NCI-H1694 (cell line): ENCODE measurements around the gene COL12A1.
A peak's percentile ranks its signal among the peaks of the same experiment; 100 is the strongest.

Source experiments
- DNase-seq: peaks from one replicate; lab custom pipeline; 2025; lab: John Stamatoyannopoulos, UW

The COL12A1 gene

DNA sequence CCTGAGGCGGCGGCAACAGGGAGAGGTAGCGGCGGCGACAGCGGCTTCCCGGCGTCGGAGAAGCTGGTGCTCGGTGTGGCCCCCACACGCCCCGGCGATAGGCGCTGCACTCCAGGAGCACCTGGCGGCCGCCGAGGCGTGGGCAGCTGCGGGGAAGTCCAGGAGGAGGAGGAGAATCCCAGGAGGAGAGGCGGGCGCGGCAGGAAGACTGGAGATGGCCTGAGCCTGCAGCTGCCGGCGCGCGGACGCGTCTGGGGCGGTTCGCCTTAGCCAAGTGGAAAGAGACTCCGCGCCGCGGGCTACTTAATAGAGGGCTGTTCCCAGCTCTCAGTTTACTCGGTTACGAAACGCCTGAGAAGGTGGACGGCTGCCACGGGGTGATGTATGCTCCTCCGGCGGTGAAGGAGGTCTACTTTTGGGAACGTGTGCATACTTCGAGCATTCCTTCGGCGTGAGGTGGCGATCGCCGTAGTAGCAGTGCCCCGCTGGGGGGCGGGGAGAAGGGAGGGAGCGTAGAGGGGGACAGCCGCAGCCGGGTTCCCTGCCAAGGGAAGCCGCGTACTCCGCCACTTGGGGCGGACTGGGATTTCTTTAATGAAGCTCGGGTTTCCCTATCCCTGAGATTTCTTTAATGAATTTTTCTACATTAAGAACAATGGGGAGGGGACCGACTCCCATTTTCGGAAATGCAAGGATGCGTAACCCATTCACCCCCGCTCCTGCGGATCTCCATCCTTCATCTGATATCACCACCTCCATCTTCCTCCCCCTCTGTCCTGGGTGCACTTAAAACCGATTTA lies at the start of gene COL12A1:
Gene COL12A1, minus strand, starts transcription at position 278 of the 800 bp plus-strand sequence. CDS start 3,261 bp downstream, outside the sequence.
- DNase-seq = no peak

DNA sequence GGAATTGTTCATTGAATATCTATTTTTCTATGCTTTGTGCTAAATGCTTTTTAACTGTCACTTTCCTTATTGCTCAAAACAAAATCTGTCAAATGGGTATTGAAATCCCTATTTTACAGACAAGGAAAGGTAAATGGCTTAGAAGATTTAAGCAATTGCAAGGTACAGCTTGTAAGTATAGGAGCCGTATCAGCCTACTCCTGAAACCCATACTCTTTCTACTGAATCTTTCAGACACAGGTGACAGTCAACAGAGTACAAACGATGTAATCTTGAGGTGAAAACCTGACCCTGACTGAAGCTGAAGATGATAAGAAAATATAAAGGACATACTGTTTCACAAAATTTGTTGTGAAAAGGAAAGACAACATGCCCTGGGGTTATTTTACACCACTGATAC lies 44.7 kb upstream of the COL12A1 start:
- DNase-seq = no peak

DNA sequence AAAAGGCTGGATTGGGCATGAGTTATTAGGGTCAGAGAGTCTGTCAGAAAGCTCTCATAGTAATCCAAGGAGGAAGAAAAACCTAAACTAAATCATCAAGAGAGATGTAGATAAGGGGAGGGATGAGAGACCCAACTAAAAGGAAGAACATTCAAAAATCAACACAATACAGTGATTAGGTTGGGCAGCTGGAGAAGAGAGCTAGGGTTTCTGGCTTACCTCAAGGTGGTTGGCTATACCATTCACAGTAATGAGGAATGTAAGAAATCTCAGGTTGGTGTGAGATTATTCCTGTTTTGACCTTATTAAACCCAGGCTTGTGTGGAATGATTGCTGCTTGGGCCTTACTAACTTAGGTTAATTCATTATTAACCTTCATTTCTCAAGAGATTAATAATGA lies 44.0 kb upstream of the COL12A1 start:
- no peak for DNase-seq

DNA sequence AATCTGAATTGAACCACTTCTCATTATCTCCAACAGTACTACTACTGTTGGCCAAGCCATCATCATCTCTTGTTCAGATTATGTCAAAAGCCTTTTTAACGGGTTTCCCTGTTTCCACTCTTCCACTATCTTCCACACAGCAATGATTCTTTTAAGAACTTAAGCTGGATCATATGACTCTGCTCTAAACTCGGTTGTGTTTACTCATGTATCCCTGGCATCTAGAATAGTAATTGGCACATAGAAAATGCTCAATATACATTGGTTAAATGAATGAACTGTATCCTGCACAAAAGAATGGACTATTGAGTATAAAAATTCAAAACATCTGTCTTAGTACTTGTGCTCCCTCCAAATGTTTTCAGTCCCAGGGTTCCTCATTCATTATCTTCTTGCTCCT lies 40.5 kb upstream of the COL12A1 start:
- no peak for DNase-seq

DNA sequence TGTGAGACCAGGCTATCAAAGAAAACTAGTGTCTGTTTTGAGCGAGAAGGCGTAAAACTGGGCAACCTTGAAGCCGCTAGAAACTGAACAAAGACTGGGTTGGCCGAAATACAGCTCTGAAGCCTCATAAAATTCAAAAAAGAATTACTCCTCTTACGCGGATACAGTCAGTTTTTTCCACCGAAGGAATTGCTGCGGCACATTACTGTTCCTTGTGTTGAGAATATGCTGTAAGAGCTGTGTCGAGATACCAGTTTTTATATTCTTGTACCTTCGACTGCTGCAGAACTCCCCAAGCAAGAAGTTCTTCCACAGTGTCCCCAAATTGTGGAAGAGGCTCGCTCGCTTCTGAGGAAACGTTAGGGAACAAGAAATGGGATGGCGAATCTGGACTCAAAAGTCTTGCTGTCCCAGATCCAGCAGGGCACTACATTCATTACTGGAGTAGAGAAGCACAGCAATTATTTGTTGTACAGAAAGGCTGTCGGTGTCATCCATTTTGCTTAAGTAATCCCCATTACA lies 38.3 kb upstream of the COL12A1 start:
- no peak for DNase-seq

DNA sequence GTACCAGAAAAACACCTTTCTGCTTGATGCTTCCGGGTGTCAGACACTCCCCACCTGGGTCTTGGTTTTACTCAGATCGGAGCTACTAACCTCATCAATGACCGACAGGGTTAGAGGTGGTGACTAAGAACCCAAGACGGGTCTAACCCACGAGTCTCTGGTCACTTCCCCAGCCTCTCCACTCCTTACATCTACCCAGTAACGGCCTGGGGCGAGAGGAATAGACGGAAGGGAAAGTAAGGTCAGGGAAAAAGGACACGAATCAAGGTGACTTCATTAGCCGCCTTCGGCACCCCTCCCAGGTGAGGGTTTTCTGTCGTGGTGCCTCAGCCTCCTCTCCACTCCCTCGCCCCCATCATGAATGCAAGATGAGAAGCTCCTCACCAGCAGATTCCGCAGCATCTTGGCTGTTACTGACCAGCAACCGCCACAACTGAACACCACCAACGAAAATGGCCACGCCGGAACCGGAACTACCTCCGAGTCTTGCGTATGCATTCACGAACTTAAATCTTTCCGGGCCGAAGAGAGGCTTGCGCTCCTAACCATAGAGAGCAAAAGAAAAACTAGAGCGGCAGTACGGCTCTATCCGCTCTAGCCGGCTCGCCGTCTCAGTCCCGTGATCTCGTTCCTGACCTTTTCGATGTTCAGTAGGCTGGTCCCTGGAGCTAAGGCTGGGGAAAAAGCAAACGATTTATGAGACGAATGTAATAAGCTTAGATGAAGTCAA lies 37.6 kb upstream of the COL12A1 start, which contains the start of gene COX7A2:
Gene COX7A2, minus strand, starts transcription at position 469 of the 730 bp plus-strand sequence. Its CDS starts 67 bp downstream, at position 402.
- peak; percentile 90 for DNase-seq

DNA sequence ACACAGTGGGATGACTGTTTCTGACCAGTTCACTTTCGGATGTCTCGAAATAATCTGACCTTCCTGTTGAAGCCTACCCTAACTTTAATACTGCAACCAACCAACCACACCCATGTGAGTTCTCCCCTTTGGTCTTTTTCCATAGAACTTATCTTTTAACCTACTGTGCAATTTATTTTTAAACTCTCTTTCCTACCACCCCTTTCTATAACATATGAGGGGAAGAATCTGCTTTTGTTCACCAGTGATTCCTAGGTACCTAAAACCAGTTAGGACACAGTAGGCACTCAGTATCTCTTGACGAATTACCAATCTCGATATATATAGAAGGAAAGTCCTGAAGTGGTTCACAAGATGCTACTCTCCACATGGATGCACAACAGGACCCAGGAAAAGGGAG lies 30.8 kb upstream of the COL12A1 start:
- no peak for DNase-seq

DNA sequence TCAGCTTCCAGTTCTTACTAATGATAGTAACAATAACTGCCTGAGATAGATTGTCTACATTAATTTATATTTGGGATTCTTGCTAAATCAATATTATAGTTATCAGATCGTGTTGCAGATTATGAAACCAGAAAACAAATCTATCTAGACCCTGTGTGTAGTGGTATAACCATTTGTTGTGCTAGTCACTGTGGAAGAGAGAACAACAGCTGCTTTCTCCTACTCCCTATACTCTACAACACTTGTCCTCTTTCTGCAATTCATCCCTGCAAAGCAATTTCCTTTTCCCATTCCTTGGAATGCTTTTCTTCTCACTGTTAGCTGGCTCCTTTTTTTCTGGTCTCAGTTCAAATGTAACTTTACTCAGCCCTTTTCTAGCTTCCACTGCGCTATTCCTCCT lies 29.4 kb upstream of the COL12A1 start:
- no peak for DNase-seq

DNA sequence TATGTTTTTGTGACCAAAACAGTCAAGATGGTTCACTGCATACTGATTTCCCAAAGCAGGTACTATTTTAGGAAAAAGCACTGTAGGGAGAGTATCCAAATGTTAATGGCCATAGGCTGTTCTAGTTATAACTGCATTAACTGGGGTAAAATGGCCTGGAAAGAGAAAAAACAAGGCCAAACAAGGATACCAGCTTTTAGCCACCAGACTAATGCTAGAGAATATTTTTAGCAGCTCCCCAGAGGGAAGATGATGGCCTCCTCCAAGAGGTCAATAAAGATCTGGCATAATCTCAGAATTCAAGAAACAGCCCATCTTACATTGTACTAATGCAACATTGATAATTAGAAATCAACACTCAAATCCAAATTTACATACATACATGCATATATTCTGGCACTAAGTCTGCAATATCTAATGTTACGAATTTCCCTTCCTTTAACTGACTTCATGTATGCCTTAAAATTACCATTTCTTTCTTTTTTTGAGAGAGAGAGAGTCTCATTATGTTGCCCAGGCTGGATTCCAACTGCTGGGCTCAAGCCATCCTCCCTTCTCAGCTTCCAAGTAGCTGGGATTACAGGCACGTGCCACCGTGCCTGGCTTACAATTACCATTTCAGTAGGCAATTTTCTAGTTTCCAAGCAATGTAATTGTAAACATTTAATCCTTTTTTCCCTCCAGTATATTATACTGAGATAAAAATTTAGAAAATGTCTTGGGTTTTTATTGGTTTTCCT lies 28.4 kb upstream of the COL12A1 start:
- DNase-seq = no peak

DNA sequence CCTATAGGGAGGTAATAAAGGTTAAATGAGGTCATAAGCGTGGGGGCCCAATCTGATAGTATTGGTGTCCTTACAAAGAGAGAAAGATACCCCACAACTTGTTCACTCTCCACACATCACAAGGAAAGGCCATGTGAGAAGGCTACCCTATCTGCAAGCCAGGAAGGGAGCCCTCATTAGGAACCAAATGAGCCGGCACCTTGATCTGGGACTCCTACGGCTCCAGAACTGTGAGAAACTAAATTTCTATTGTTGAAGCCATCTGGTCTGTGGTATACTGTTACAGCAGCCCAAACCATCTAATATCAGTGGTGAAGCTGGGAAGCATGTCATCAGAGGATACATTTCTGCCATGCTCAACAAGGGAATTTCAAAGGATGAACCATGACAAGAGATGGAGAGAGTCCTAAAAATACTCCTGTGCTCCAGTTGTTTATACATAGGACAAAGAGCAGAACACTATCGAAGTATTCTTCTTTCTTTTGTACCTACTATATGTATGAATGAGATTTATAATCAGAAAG lies 27.3 kb upstream of the COL12A1 start:
- no peak for DNase-seq

DNA sequence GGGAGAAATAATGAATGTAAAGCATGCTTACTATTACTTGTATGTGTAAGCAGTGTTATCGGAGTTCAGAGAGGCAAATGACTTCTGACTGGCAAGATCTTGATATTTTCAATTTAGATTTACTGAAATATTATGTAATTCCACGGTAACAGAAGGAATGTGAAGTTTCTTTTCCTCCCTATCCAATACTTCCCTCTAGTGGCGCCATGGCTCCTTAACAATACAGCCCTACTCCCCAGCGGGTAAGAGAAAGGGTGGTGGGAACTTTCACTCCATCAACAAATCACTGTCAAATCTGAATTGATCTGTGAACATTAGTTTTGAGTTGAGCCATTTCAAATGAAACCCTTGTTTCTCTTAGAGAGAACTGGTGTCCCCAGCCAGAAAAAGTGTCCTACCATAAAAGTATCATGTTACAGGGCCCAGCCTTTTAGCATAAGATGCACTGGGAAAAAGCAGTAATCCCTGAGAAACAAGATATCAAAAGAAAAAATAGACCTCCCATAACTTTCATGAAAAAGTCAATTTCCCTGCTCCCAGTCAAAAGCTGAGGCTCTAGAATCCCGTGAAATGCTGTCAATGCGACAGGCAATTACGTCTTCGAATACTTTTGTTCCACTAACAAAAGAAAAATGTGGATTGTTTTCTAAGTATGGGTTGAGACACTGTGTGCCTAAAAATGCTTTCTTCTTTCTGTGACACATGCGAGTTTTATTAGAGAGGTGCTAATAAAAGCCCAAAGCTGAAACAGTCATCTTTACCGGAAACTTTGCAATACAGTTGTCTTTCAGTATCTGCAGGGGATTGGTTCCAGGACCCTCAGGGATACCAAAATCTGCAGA lies 24.9 kb upstream of the COL12A1 start:
- DNase-seq = no peak

DNA sequence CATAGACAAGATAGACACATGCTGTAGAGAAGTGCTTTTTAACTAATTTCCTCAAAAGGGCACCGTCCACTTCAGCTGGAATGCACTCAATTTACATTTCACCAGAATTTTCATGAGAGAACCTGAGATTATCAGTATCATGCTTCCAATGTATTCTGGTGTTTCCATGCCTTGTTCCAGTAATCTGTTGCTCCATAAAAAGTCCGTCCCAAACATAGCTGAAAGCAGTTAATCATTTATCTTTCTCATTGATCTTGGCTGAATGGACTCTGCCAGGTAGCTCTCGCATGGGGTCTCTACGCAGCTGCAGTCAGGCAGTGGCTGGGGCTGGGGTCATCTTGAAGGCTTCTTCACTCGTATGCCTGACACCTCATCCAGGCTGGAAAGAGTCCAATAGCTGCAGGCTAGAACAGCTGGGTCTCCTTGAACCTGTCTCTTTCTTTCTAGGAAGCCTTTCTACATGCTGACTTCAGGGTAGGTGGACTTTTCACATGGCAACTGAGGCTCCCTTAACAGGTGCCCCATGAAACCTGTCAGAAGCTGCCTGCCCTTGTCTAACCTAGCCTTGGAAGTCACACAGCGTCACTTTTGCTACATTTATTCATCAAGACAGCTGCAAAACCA lies 18.6 kb upstream of the COL12A1 start:
- no peak for DNase-seq

DNA sequence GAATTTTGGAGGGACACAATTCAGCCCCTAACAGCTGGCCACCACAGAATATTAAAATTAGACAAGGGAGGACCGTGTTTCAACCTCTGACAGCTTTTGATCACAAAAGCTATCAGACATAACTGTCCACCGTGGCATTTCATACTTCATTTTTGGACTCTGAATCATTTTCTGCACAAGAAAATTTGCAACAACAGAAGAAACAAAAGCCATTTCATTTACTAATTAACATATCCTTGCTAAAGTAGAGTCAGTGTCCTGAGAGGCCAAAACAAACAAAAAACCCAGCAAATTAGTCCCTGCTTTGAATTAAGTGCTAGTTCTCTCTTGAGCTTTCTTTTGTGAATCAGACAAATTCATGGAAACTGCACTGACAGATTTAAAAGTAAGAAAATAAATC lies 17.6 kb upstream of the COL12A1 start:
- no peak for DNase-seq

DNA sequence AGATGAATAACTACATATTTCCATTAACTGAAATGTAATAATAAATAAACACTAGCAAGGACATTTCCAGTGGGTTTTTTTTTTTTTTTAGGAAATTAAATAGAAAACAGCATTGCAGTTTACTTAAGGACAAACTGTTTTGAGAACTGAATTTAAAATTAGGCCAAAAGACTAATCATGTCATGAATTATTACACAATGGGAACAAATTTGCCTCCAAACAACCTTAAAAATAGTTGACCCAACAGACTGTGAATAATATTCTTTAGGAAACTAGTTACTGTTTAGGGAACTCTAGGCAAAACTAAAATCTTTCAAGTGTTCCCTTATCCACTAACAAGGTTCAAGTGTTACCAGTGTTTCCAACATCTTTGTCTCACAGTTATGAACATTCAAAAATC lies 16.4 kb upstream of the COL12A1 start:
- DNase-seq = no peak

DNA sequence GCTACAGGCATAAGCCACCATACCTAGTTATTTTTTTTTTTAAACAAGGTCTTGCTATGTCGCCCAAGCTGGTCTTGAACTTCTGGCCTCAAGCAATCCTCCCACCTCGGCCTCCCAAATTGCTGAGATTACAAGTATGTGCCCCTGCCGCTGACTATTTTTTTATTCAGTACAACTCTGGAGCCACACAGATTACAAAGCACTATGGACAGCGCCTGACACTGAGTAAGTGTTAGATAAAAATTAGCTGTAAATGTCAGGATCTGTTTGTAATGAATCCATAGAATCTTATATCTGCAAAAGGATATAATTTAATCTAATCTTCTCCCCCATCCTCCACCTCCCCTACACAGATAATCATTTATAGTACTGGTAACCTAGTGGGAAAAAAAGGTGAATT lies 15.3 kb upstream of the COL12A1 start:
- no peak for DNase-seq

DNA sequence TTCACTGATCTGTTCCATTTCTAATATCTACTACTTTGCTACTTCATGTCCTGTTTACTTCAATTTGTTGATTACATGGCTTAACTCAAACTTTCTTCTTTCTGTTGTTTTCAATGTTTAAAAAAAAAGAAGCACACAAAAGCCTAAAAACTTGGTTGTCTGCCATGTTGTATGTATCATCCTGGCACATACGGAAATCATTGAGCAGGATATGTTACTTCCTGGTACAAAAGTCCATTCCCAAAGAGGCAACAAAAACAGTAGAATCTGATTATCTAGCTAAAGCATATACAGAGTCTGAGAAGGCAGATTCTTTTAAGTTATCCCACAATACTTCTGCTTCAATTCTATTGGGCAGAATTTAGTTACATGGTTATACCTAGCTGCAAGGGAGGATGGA lies 14.5 kb upstream of the COL12A1 start:
- DNase-seq = no peak

DNA sequence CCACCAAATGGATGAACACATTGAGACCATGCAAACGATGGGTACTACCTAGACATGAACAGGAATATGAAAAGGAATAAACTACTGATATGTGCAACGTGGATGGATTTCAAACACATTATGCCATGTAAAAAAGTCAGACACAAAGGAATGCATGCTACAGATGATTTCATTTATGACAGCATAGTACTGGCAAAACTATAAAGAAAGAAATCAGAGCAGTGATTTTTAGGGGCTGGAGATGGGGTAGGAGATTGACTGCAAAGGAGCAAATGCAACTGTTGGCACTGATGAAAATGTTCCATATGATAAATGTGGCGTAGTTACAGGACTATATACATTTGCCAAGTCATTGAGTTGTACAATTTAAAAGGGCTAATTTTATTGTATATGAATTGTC lies 13.4 kb upstream of the COL12A1 start:
- no peak for DNase-seq

DNA sequence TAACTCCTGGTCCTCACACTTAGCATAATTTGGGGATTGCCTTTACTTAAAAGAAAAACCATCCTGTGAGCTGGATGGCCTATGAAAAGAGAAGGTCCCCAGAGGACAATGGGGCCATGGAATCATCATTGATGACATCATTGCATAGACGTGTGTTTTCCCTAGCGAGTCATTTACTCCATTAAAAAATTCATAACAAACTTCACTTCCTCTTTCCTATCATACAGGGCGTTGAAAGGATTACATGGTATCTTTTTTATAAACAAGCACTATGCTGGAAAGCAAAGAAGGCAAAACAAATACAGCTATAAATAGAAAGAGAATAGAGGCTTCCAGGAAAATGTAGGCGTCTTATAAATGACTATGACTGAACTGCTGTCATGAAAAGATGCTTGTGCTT lies 11.3 kb upstream of the COL12A1 start:
- DNase-seq = no peak

DNA sequence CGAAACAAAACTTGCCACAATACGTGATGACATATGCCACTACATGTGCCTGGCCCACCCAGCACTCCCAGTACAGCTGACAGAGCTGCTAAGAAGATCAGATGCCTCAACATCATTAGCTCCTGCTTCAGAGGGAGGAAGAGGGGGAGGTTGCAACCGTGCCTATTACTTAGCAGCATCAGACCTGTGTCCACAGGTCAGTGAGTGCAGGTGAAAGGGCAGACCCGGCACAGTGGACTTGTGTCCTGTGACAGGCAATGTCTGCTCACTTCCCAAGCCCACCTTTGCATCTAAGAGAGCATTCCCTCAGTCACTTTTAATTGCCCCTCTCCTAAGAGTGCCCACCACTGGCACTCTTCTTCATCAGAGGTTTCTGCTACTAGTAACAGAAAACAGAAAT lies 9.4 kb upstream of the COL12A1 start:
- no peak for DNase-seq

DNA sequence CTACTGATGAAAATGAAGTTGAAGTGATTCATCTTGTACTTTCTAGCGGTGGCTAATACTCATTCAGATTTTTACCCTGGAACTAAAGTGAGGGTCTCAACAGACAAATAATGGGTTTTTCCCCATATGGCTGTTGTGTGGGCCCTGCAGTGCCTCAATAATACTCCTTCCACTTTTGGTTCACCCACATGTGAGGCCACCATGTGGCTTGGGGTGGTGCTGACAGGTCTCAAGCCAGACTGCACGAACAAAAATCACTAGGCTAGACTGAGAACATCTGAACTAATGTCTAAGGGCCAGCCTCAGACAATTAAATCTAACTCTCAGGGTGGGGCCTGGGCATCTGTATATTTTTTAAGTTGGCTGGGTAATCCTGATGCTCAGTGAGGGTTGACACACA lies 7.9 kb upstream of the COL12A1 start:
- no peak for DNase-seq

DNA sequence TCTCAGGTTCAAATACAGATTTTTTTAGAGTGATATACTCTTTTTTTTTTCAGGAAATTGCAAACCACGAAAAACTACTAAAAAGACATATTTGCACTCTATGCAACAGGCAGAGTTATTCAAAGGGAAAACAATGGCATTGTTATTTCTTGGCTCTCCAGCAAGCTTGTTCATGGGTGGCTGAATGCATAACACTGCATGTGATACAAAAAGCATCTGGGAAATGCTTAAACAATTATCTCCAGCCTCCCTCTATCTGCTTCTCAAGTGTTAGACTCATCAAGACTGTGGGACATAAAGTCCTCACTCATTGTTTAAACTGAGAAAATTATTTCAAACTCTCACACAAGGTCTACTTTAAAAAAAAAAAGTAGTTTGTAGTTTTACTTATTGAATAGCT lies 7.3 kb upstream of the COL12A1 start:
- no peak for DNase-seq
